Tibial nerve (tissue), 4 donors: ENCODE results near the gene TUBB3. TPM values are rescaled to one million over a fixed set of nuclear protein-coding genes. Genes with fewer than 3 reads are reported as not detected.
"Not testable (repeated sequence)": the region's sequence is repeated elsewhere in the genome, so short reads cannot be mapped to it uniquely, and the experiment has no call there.

Experiments
- DNase-seq, 2 donors: peaks; one replicate each; pipeline ENCODE4 v3.0.0-alpha.2; 2019; ENCODE audit warnings: low spot score in 2 of 2
- H3K27ac ChIP-seq, 4 donors: fragments of 200-600 bp; sonication (generic) in 3 of 4; one replicate each; pipeline ENCODE4 v1.5.1; 2017 to 2019; ENCODE audit warnings: mild to moderate bottlenecking in 1 of 4
- H3K27me3 ChIP-seq, 2 donors: fragments of 200-600 bp; sonication (generic) in 1 of 2; one replicate each; pipeline versions ENCODE4 v1.5.1 to v1.6.0; 2017 to 2019
- H3K36me3 ChIP-seq, 3 donors: fragments of 200-600 bp; sonication (generic); one replicate each; pipeline ENCODE4 v1.5.1; 2018 to 2019
- H3K4me1 ChIP-seq, 4 donors: fragments of 200-600 bp; sonication (generic) in 3 of 4; one replicate each; pipeline ENCODE4 v1.5.1; 2017 to 2019
- H3K4me3 ChIP-seq, 4 donors: fragments of 200-600 bp; sonication (generic) in 3 of 4; one replicate each; pipeline ENCODE4 v1.5.1; 2017 to 2019; ENCODE audit warnings: mild to moderate bottlenecking in 1 of 4, moderate library complexity in 1 of 4
- H3K9me3 ChIP-seq, 4 donors: fragments of 200-600 bp; sonication (generic) in 3 of 4; one replicate each; pipeline ENCODE4 v1.5.1; 2017 to 2019
- CTCF ChIP-seq, 5 experiments: fragments of 200-600 bp in 3 of 5; fragments of 450-650 bp in 2 of 5; sonication (generic) in 3 of 5; IDR thresholded peaks; one replicate each; pipeline ENCODE4 v1.5.1; 2016 to 2019; ENCODE audit warnings: antibody characterized with exemption in 5 of 5, mild to moderate bottlenecking in 3 of 5, moderate library complexity in 2 of 5
- EP300 ChIP-seq, 2 donors: sonication (generic); formaldehyde crosslinking; IDR thresholded peaks; one replicate each; pipeline ENCODE4 v1.6.1; 2017; ENCODE audit warnings: antibody characterized with exemption in 2 of 2, mild to moderate bottlenecking in 1 of 2
- POLR2A ChIP-seq, 2 donors: fragments of 450-650 bp; IDR thresholded peaks; one replicate each; pipeline ENCODE4 v1.6.1; 2017; ENCODE audit warnings: antibody characterized with exemption in 2 of 2, mild to moderate bottlenecking in 2 of 2, moderate library complexity in 2 of 2
- WGBS, 2 donors: methylation state at CpG; one replicate each; pipeline ENCODE4 v1.1.5; 2018; 5-methylcytosine and 5-hydroxymethylcytosine counted together
- total RNA-seq, 4 donors: library from RNA; depleted of rRNA; stranded (reverse); fragments of >200 nt; gene quantifications; one replicate each; pipeline ENCODE4 v1.1.0, GENCODE V29; 2016

Gene TUBB3
- 10 to 100 TPM in 1 of 4 donors, 1 to 10 TPM in 1, under 1 TPM in 1, not detected in 1; 0.59 to 12.0 (median 3.5) TPM for total RNA-seq

DNA sequence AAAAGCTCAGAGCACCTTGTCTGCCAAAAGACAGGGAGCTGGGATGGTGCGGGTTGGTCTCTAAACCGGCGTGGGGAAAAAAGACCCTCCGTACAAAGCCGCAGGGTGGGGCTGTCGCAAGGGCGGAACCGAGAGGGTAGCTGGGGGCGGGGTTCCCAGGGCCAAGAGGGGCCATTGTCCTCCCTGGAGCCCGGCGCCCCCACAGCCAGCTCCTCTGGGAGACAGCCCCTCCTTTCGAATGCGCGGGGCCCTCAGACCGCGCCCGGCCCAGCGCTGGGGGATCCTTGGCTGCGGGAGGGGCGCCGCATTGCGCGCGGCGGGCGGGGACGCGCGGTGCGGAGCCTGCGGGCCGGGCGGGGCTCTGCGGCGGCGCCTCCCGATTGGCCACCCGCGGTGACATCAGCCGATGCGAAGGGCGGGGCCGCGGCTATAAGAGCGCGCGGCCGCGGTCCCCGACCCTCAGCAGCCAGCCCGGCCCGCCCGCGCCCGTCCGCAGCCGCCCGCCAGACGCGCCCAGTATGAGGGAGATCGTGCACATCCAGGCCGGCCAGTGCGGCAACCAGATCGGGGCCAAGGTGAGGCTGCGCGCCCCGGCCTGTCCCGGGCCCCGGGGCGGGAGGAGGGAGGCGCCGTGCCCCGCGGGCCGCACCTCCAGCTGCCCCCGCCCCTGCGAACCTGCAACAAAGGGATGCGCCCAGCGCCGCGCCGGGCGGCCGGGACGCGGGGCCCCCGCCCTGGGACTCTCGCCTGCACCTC is at the start of gene TUBB3:
TUBB3 (plus strand) TSS at position 459 of the 756 bp plus-strand sequence; CDS start at position 519, 60 bp downstream.
- Histone ChIP-seq H3K36me3 (no peaks in the 10 kb centered on the region), H3K4me3 (peak within 1 kb of the TSS; percentile 22 to 62 (median 38)), H3K4me1 (peaks cover 0 to 83% (median 46%) of the 10 kb centered on the region in 4 donors), H3K9me3 (no peaks in the 10 kb centered on the region), H3K27ac (peak within 1 kb of the TSS in 3 of 4 donors; percentile 62 to 88 (median 83)), H3K27me3 (peaks cover 0 to 57% of the 10 kb centered on the region in 2 donors)
- DNase-seq = no peak
- 1 to 8% methylated on average over 6 to 30 of the region's 88 CpGs for WGBS, 2 donors
- no peak for TF ChIP-seq EP300 (IDR thresholded peaks at IDR 0.05)
- no peak for TF ChIP-seq CTCF (IDR thresholded peaks at IDR 0.05)
- peak; percentile 29 to 47 for TF ChIP-seq POLR2A (IDR thresholded peaks at IDR 0.05)

GRCh38 chr16:89873972-89874689 is 49.0 kb upstream of the TUBB3 start:
- Histone ChIP-seq H3K4me3 (peak overlapping the region; percentile 83 to 99 (median 94)), H3K4me1 (peaks cover 0 to 30% (median 11%) of the 10 kb centered on the region in 4 donors), H3K27ac (peak overlapping the region; percentile 99 to 100 (median 100)), H3K9me3 (no peaks in the 10 kb centered on the region), H3K36me3 (peaks cover 0 to 38% (median 0%) of the 10 kb centered on the region in 3 donors), H3K27me3 (no peaks in the 10 kb centered on the region)
- TF ChIP-seq CTCF (IDR thresholded peaks at IDR 0.05) (no peak), EP300 (IDR thresholded peaks at IDR 0.05) (peak; percentile 4 to 81), POLR2A (IDR thresholded peaks at IDR 0.05) (no peak)
- 1% methylated on average over 58 to 59 of the region's 61 CpGs for WGBS, 2 donors
- DNase-seq = peak; percentile 94 to 95

GRCh38 chr16:89879123-89879522 is 44.0 kb upstream of the TUBB3 start:
- Histone ChIP-seq H3K4me1 (peaks cover 0 to 23% (median 7%) of the 10 kb centered on the region in 4 donors), H3K36me3 (peaks cover 2 to 76% (median 15%) of the 10 kb centered on the region in 3 donors)
- DNase-seq, H3K27me3 ChIP-seq, H3K9me3 ChIP-seq, H3K27ac ChIP-seq, H3K4me3 ChIP-seq: not testable (repeated sequence)
- 85 to 92% methylated on average over 14 to 23 of the region's 28 CpGs for WGBS, 2 donors

- peaks cover 0 to 12% (median 0%) of the 10 kb centered on the region in 4 donors for H3K4me1 ChIP-seq
- H3K4me3 ChIP-seq = no peak overlapping the region
- TF ChIP-seq EP300 (IDR thresholded peaks at IDR 0.05) (no peak), CTCF (IDR thresholded peaks at IDR 0.05) (no peak), POLR2A (IDR thresholded peaks at IDR 0.05) (no peak)
- no peak for DNase-seq
- no peak overlapping the region for H3K27ac ChIP-seq
- no peaks in the 10 kb centered on the region for H3K27me3 ChIP-seq
- 80 to 83% methylated on average over 18 of the region's 18 CpGs for WGBS, 2 donors
- H3K9me3 ChIP-seq = no peaks in the 10 kb centered on the region
- peaks cover 3 to 84% (median 16%) of the 10 kb centered on the region in 3 donors for H3K36me3 ChIP-seq
Measured at GRCh38 chr16:89880477-89881367, 42.4 kb upstream of the TUBB3 start.

DNA sequence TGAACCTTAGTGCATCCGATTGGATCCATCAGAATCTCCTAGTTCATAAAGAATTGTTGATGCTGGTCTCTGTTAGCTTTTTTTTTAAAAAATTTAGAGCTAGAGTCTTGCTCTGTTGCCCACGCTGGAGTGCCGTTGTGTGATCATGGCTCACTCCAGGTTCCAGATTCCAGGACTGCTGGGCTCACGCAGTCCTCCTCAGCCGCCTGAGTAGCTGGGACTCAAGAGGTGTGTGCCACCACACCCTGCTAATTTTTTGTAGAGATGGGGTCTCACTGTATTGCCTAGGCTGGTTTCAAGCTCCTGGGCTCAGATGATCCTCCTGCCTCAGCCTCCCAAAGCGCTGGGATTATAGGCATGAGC is 41.8 kb upstream of the TUBB3 start:
- Histone ChIP-seq H3K4me1 (peaks cover 0 to 7% (median 0%) of the 10 kb centered on the region in 4 donors), H3K4me3 (no peak overlapping the region), H3K9me3 (no peaks in the 10 kb centered on the region), H3K27ac (no peak overlapping the region), H3K36me3 (peaks cover 3 to 89% (median 18%) of the 10 kb centered on the region in 3 donors), H3K27me3 (no peaks in the 10 kb centered on the region)
- no peak for TF ChIP-seq POLR2A (IDR thresholded peaks at IDR 0.05)
- WGBS, 2 donors = 85 to 96% methylated on average over 6 of the region's 6 CpGs
- no peak for DNase-seq
